HEK293T (cell line): ENCODE results near the gene TUBA8.

ENCODE experiments used
- ARNT ChIP-seq: fragments of 450-650 bp; IDR thresholded peaks from 2 replicates; pipeline ENCODE4 v1.6.1; 2017; ENCODE audit warnings: mild to moderate bottlenecking
- ELF4 ChIP-seq: fragments of 450-650 bp; IDR thresholded peaks from 2 replicates; pipeline ENCODE4 v1.6.1; 2017; ENCODE audit warnings: antibody characterized with exemption
- FOXK2 ChIP-seq: fragments of 450-650 bp; IDR thresholded peaks from 2 replicates; pipeline ENCODE4 v1.6.1; 2016; ENCODE audit warnings: mild to moderate bottlenecking
- FOXM1 ChIP-seq: fragments of 450-650 bp; IDR thresholded peaks from 2 replicates; pipeline ENCODE4 v1.6.1; 2017; ENCODE audit warnings: mild to moderate bottlenecking, borderline replicate concordance
- LEF1 ChIP-seq: fragments of 450-650 bp; IDR thresholded peaks from 2 replicates; pipeline ENCODE4 v1.6.1; 2017; ENCODE audit warnings: mild to moderate bottlenecking, borderline replicate concordance
- PKNOX1 ChIP-seq: fragments of 450-650 bp; IDR thresholded peaks from 2 replicates; pipeline ENCODE4 v1.6.1; 2016
- TARDBP ChIP-seq: fragments of 450-650 bp; IDR thresholded peaks from 2 replicates; pipeline ENCODE4 v1.6.1; 2016

- TF ChIP-seq TARDBP = no peak
- no peak for TF ChIP-seq FOXM1
- TF ChIP-seq LEF1 = no peak
- TF ChIP-seq FOXK2 = no peak
- TF ChIP-seq PKNOX1 = no peak
- no peak for TF ChIP-seq ELF4
- no peak for TF ChIP-seq ARNT
These were observed 40.6 kb upstream of the TUBA8 start for GRCh38 chr22:18070041-18070440.
